ENCODE data around the gene KARS1.

Gene KARS1

DNA sequence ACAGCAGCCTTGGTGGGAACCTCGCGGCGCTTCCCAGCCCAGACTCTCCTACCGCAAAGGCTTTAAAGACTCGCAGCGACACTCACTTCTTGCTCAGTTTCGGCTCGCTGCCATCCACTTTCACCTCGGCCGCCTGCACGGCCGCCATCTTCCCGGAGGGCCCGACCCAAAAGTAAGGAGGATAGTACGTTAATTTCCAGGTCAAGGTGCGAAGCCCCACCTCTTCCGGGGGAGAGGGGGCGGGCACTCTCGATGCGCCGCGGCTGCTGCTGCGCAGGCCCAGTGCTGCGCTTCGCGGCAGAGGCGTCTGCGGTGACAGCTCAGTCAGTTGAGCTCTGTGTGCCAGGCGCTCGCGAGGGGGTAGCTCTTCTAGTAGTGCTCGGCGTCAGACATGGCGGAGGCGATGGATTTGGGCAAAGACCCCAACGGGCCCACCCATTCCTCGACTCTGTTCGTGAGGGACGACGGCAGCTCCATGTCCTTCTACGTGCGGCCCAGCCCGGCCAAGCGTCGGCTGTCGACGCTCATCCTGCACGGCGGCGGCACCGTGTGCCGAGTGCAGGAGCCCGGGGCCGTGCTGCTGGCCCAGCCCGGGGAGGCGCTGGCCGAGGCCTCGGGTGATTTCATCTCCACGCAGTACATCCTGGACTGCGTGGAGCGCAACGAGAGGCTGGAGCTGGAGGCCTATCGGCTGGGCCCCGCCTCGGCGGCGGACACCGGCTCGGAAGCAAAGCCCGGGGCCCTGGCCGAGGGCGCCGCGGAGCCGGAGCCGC, at the start of gene KARS1, which contains the start of gene TERF2IP:
Gene KARS1, minus strand, starts transcription at position 174 of the 773 bp plus-strand sequence. Its CDS starts 26 bp downstream, at position 148.
Gene TERF2IP, plus strand, starts transcription at position 282 of the 773 bp plus-strand sequence. Its CDS starts 110 bp downstream, at position 392.
- peak; percentile 88 to 89 for DNase-seq (ENCODE audit: low read depth in 2 of 2)

- no peak for DNase-seq (ENCODE audit: low read depth in 2 of 2)
Observed at GRCh38 chr16:75695708-75696107, 48.2 kb upstream of the KARS1 start.

DNA sequence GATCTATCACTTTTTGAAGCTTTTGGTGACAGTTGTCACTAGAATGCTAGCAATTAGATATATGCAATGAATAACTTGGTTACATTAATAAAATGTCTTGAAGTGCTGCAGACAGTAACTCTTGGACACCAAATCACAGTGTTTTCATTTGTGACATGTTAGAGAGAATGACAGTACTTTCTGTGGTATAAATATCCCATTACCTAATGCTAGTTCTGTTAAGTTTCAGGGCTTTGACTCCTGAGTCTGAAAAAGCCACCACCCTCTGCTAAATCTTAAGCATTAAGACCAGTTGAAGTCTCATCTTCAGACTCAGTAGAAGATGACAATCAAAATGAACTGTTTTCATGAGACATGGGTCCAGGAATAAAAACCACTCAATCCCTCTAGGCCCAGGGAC, 39.9 kb upstream of the KARS1 start:
- no peak for DNase-seq (ENCODE audit: low read depth in 2 of 2)

- no peak for DNase-seq (ENCODE audit: low read depth in 2 of 2)
Observed at GRCh38 chr16:75682308-75682707, 34.8 kb upstream of the KARS1 start.

- no peak for DNase-seq (ENCODE audit: low read depth in 2 of 2)
Observed at GRCh38 chr16:75679366-75679765, 31.9 kb upstream of the KARS1 start.

DNA sequence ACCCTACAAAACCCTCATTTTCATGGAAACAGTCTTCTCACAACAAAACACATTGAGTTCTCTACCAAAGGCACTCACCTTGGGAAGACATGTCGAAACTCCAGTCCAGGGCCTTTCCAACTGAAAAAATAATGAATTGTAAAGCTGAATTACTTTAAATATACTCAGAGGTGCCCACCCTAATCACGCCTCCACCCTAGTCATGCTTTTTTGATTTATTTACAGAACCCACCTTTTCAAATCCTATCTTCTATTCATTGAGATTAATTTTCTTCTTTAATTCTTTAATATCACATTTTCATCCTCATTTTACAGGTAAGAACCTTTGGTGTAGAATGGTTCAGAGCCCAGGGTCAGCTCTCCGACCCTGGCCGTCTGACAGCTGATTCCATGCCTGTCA, 29.4 kb upstream of the KARS1 start, which contains the start of gene CPHXL2:
Gene CPHXL2, minus strand, starts transcription at position 101 of the 400 bp plus-strand sequence. Its CDS starts 10 bp downstream, at position 91.
- DNase-seq (ENCODE audit: low read depth in 2 of 2): no peak

- DNase-seq (ENCODE audit: low read depth in 2 of 2): no peak
Observed at GRCh38 chr16:75667503-75667902, 20.0 kb upstream of the KARS1 start.

DNA sequence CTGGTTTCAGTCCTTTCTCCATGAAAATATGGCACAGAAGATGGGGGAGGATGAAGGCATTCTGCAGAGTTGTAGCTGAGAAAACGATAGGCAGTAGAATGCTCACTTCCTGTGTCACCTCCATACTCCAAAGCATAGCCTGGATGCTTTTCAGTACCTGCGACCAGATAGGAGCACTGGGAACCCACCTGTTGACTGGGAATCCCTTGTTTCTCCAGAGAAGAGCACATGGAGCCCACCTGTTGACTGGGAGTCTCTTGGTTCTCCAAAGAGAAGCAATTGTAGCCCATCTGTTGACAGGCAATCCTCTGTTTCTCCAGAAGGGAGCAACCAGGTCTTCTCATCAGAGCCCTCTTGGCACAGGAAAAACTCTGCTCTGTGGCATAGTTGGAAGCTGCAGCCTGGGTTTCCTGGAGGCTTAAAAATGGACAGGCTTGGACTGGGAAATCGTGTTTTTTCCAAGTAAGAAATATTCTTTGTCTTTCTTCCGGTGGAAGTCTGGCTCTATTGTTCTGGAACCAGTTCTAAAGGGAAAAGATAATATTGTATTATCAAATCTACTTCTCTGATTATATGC, 13.3 kb upstream of the KARS1 start:
- DNase-seq (ENCODE audit: low read depth in 2 of 2): no peak

- DNase-seq (ENCODE audit: low read depth in 2 of 2): no peak
Observed at GRCh38 chr16:75660321-75660720, 12.9 kb upstream of the KARS1 start.

GRCh38 chr16:75658175-75658574, 10.7 kb upstream of the KARS1 start:
- no peak for DNase-seq (ENCODE audit: low read depth in 2 of 2)

DNA sequence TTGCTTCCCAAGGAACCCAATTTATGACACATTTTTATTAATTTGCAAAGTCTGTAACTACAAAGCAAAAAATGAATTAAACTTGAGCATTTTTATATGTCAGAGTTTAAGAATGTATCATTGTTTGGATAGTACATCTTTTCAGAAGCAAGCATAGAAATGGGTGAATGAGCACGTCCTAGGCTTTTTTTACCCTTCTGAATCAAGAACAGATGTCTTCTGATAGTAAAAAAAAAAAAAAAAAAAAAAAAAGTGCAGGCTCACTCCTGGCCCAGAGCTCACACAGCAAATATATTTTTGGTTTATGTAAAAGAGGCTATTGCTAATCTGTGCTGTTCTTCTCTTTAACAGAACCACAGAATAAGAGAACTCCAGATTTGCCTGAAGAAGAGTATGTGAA, 6.5 kb upstream of the KARS1 start:
- no peak for DNase-seq (ENCODE audit: low read depth in 2 of 2)

- peak; percentile 66 to 87 for DNase-seq (ENCODE audit: low read depth in 2 of 2)
Observed at GRCh38 chr16:75648265-75649076, 1.0 kb upstream of the KARS1 start.

DNA sequence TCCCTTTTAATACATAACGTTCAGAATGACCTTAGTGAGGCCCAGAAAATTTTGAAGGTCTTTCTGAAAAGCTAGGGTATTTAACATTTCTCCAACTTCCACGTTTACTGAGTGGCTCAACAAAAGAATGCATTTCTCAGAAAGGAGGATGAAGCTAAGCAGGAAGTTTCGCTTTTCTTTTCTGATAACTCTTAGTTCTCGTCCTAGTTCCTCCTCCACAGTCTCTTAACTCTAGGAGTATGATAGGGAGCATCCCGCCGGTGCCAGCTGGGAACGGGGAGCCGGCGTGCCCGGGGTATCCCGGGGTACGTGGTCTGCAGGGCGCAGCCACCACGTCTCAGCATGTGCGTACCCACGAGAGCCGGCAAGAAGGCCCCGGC, 363 bp downstream of the KARS1 start:
- DNase-seq (ENCODE audit: low read depth in 2 of 2): no peak

- DNase-seq (ENCODE audit: low read depth in 2 of 2): no peak
Observed at GRCh38 chr16:75644240-75645012, 3.0 kb downstream of the KARS1 start.

DNA sequence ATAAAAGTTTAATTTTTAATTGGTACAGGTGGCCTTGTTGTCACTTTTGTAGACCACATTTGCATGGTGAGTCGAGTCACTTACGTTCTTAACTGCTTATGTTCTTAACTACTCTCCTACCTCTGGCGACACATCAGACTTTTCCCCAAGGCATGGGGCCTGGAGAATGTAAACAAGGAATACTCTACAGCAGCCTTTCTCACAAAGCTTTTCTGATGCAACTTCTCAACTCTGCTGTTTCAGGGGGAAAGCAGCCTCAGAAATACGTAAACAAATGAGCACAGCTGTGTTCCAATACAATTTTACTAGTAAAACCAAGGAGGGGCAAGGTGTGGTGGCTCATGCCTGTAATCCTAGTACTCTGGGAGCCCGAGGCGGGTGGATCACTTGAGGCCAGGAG, 6.9 kb downstream of the KARS1 start:
- no peak for DNase-seq (ENCODE audit: low read depth in 2 of 2)

GRCh38 chr16:75635036-75635435, 12.4 kb downstream of the KARS1 start:
- DNase-seq (ENCODE audit: low read depth in 2 of 2): no peak

GRCh38 chr16:75632857-75633256, 14.6 kb downstream of the KARS1 start:
- DNase-seq (ENCODE audit: low read depth in 2 of 2): no peak

- no peak for DNase-seq (ENCODE audit: low read depth in 2 of 2)
Observed at GRCh38 chr16:75630052-75630451, 17.4 kb downstream of the KARS1 start.

- no peak for DNase-seq (ENCODE audit: low read depth in 2 of 2)
Observed at GRCh38 chr16:75629132-75629531, 18.3 kb downstream of the KARS1 start.

- no peak for DNase-seq (ENCODE audit: low read depth in 2 of 2)
Observed at GRCh38 chr16:75628351-75628750, 19.1 kb downstream of the KARS1 start.

DNA sequence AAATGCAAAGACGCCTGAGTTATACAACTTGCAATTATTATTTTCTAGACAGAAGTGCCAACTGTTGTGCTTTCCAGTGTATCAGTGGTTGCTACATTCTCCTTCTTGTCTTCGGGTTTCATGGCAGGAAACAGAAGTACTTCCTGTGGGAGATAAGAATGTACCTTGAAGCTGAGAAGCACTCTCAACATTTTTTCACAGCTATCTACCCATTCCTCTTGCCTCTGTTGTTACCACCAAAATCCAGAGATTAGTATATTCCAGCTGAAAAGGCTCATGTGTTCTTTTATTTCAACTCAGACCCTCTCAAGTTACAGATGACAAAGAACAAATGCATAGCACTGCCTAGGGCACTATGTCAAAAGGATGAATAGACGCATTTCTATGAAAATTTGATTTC, 19.6 kb downstream of the KARS1 start:
- DNase-seq (ENCODE audit: low read depth in 2 of 2): no peak

DNA sequence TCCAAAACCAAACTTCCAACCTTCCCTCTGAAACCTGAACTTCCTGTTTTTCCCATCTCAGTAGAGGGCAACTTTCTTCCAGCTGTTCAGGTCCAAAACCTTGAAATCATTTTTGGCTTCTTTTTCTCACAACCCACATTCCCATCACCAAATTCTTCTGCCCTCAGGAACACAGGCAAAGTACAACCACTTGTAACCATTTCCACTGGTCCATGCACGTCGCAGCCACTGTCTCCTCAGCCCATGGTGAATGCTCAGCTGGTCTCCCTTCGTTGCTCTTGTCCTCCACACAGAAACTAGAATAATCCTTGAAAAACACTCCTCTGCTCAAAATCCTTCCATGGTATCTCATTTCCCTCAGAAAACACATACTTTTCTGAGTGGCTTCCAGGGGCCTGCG, 20.7 kb downstream of the KARS1 start:
- DNase-seq (ENCODE audit: low read depth in 2 of 2): no peak
